ENCODE results near the gene FGF13.

FGF13 gene

DNA sequence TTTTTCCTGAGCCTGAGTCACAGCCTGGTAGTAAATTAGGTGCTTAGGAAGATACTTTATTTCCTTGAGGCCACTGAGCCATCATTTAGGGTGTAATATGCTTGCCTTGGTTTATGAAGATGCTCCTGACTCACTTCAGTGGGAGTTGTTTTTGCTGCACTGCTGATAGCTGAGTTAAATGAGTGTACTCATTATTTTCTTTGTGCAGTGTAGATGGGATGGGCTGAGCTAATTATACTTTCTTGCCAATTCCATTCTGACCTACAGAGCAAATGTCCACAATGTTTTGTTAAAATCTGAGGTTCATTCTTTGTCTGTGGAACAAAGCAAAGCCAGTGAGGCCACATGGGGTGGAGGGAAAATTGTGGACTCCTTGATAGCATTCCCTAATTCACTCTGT, 60.0 kb downstream of the FGF13 start:
- Histone ChIP-seq H3K27me3 (ENCODE audit: control insufficient read depth, insufficient read depth, low read length) (no peaks in the 10 kb centered on the region), H3K27ac (ENCODE audit: low read length) (no peak overlapping the region), H3K9ac (ENCODE audit: low read length) (no peak overlapping the region), H3K36me3 (ENCODE audit: control insufficient read depth, low read depth, low read length) (no peaks in the 10 kb centered on the region), H3K9me3 (ENCODE audit: control insufficient read depth, low read depth, low read length) (peaks cover 21% of the 10 kb centered on the region), H3K4me1 (ENCODE audit: control insufficient read depth, low read depth, low read length) (peaks cover 4% of the 10 kb centered on the region), H3K4me3 (ENCODE audit: low read length) (no peak overlapping the region)

DNA sequence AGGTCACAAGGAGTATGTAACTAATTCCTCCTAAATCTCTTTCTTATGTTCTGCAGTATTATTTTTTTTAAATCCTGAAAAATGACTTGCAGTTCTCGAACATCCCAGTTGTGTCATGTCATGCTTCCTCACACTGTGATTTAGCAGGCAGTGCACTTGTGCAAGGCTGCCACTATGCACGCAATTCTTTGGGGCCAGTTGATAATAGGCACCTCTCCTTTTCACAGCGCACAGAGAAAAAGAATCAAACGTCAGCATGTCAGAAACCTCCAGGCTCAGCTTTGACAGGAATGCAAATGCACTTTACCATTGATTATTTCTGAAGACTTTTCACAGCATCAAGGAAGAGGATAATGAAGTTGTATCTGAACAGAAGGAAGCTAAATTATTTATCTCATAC, 62.9 kb downstream of the FGF13 start:
- Histone ChIP-seq H3K36me3 (ENCODE audit: control insufficient read depth, low read depth, low read length) (no peaks in the 10 kb centered on the region), H3K9ac (ENCODE audit: low read length) (no peak overlapping the region), H3K27me3 (ENCODE audit: control insufficient read depth, insufficient read depth, low read length) (no peaks in the 10 kb centered on the region), H3K9me3 (ENCODE audit: control insufficient read depth, low read depth, low read length) (peaks cover 16% of the 10 kb centered on the region), H3K4me1 (ENCODE audit: control insufficient read depth, low read depth, low read length) (peaks cover 8% of the 10 kb centered on the region), H3K4me3 (ENCODE audit: low read length) (no peak overlapping the region), H3K27ac (ENCODE audit: low read length) (no peak overlapping the region)

DNA sequence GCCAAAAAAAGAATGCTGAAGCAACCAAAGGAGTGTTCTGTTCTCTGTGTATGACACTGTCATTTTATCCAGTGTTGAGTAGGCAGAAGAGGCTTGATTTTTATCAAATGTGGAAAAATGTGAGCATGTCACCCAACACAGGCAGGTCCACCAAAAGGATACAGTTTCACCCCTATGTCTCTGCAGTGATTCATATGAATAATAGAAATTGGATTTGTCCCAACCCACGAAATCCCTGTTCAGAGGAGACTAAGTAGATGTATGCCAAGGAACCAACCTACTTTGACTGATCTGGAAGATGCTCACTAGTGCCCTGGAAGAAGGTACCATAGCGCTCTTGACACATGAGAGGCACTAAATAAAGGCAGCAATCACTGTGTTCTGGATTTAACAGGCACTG, 72.5 kb downstream of the FGF13 start:
- H3K27ac ChIP-seq (ENCODE audit: low read length): no peak overlapping the region
- H3K4me3 ChIP-seq (ENCODE audit: low read length): no peak overlapping the region
- H3K27me3 ChIP-seq (ENCODE audit: control insufficient read depth, insufficient read depth, low read length): no peaks in the 10 kb centered on the region
- no peak overlapping the region for H3K9ac ChIP-seq (ENCODE audit: low read length)
- H3K4me1 ChIP-seq (ENCODE audit: control insufficient read depth, low read depth, low read length): peaks cover 3% of the 10 kb centered on the region
- H3K36me3 ChIP-seq (ENCODE audit: control insufficient read depth, low read depth, low read length): no peaks in the 10 kb centered on the region
- peaks cover 28% of the 10 kb centered on the region for H3K9me3 ChIP-seq (ENCODE audit: control insufficient read depth, low read depth, low read length)
